KBM-7 (cell line): Measurements from ENCODE around the gene MCUB.

Source experiments
- DNase-seq: peaks from one replicate; pipeline ENCODE4 v3.0.0-alpha.2; 2015
- in situ Hi-C: fragments of 300-500 bp; cut with MboI; formaldehyde crosslinking; loops from 2 replicates; pipeline ENCODE4 v1.14.3; 2020; ENCODE audit warnings: low sequenced_read_pairs, low pct_unique_long_range_greater_than_20kb, mixed read lengths

MCUB gene

DNA sequence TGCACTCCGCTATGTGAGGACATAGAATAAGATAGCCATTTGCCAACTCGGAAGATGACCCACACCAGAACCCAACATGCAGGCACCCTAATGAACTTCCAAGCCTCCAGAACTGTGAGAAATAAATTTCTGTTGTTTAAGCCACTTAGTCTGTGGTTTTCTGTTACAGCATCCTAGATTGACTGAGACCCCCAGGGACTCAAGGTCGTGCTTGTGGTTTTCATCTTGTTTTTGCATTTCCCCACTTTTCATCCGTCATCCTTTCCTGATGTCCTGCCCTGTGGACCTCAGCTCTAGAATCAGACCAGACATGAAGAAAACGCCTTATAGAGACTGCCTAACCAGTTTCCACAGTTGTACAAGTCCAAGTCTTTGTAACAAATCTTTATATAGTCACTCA, 54.4 kb downstream of the MCUB start:
- DNase-seq: peak; percentile 39
- in situ Hi-C loops: no loop called here

DNA sequence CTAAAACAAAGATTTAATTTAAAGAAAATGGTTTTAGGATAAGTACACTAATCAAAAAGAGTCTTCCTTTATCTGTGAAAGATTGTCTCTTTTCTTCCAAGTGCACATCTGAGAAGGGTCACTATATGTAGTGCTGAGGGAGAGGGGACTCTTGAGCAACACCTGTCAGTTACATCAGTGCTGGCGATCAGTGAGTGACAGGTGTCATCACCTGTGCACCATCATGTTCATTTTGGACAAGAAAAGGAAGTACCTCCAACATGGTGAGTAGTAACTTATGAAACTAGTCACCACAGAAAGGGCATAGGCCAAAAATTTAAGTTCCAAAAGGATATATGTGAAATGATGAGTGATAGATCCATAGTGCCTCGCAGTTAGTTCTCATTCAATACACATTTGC, 55.7 kb downstream of the MCUB start:
- in situ Hi-C loops: no loop called here
- no peak for DNase-seq

DNA sequence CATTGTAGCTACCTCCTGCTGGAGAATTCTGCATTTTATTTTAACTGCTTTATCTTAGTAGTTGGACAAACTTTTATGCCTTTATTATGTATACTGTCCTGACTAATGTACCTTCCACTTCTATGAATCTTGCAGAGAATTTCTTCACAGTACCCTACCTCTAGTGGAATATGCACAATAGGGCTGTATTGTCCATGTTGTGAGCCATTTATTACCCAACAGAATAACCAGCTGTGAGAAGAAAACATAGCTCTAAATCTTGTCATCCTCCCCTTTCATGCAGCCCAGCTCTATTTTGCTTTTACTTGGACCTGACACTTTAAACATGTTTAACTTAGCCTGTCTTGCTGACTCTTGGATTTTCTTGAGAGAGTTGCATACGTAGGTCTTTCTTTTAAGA, 56.2 kb downstream of the MCUB start:
- DNase-seq: no peak
- in situ Hi-C loops: no loop called here

DNA sequence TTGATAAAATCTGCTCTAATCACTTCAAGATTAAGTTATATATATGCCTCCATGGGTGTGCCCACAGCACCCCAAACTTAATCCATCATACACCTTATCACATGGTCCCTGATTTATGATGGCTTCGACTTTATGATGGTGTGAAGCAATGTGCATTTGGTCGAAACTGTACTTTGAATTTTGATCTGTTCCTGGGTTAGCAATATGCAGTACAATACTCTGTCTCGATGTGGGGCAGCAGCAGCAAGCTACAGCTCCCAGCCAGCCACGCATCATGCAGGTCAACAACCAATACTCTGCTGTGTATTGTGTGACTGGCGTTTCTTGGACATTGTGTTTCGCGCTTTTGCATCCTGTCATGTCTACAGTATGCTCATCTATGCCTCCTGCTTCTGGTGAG, 62.6 kb downstream of the MCUB start:
- in situ Hi-C loops: no loop called here
- peak; percentile 64 for DNase-seq

DNA sequence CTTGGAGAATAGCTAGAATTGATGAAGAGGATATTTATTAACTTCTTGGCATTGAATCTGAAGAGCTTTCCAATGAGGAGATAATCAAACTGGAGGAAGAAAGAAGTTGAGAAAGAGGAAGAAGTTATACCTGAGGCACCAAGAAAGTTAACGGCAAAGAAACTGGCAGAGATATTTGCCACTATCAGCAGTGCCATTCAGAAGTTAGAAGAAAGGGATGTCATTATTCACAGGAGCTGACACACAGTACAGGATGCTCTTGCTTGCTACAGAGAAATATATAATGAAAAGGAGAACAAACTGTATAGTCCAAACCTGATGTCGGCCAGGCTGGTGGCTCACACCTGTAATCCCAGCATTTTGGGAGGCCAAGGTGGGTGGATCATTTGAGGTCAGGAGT, 64.5 kb downstream of the MCUB start:
- no peak for DNase-seq
- in situ Hi-C loops: no loop called here

DNA sequence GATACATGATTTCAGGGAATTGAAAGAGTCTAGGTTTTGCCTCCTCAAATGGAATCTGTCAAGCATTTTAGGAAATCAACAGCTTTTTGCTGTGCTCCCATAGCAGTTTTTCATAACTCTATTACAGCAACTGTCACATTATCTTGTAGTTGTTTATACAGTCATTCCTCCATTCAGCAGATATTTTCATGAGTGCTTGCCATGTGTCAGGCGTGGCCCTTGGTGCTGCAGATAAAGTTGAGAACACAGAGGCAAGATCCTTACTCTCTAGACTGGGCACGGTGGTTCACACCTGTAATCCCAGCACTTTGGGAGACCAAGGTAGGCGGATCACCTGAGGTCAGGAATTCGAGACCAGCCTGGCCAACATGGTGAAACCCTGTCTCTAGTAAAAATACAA, 67.3 kb downstream of the MCUB start:
- in situ Hi-C loops: no loop called here

DNA sequence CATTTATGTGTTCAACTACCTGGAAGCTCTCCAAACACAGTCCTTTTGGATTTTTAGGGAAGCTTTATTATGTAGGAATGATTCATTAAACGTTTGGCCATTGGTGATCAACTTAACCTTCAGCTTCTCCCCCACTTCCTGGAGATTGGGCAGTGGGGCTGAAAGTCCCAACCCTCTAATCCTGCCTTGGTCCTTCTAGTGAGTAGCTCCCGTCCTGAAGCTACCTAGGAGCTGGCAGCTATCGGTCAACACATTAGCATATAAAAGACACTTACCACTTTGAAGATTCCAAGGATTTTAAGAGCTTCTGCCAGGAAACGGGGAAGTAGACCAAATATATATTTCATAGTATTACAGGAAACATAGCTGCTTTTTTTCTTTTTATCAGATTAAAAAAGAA, 69.7 kb downstream of the MCUB start:
- DNase-seq: no peak
- in situ Hi-C loops: no loop called here

More for the DNA sequence above, 67.3 kb downstream of the MCUB start:
- no peak for DNase-seq

DNA sequence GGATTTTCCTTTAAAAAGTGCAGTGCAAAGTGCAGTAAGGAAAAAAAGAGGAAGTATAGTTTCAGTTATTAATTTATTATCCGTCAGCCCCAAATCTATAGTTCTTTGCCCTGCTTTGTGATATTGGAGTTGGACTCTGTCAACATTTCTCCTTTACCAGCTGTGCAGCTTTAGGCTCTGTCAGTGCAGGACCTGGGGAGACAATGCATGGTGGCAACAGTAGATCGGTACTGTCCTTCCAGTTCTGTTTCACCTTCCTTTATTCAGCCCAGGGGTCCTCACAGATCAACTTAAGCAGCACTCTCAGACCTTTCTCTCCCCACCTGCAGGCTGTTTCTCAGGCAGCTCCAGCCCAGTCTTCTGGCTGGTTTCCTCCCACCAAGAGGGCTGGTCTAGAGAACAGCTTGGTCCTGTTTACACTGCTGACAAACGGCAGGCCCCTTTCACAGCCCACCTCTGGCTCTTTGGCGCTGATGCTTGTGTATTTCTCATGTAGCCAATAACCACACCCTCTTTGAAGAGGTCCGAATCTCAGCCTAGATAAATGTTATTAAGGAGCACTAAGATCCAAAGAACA, 71.6 kb downstream of the MCUB start:
- no peak for DNase-seq
- in situ Hi-C loops: no loop called here

DNA sequence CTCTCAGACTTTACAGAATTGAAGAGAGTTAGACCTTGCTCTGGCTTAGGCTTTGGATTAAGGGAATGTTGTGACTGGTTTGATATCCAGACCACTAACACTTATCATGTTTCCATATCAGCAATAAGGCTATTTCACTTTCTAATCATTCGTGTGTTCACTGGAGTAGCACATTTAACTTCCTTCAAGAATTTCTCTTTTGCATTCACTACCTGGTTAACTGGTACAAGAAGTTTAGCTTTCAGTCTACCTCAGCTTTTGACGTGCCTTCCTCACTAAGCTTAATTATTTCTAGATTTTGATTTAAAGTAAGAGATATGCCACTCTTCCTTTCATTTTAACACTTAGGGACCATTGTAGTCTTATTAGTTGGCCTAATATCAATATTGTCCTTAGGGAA, 80.6 kb downstream of the MCUB start:
- in situ Hi-C loops: no loop called here
- no peak for DNase-seq

DNA sequence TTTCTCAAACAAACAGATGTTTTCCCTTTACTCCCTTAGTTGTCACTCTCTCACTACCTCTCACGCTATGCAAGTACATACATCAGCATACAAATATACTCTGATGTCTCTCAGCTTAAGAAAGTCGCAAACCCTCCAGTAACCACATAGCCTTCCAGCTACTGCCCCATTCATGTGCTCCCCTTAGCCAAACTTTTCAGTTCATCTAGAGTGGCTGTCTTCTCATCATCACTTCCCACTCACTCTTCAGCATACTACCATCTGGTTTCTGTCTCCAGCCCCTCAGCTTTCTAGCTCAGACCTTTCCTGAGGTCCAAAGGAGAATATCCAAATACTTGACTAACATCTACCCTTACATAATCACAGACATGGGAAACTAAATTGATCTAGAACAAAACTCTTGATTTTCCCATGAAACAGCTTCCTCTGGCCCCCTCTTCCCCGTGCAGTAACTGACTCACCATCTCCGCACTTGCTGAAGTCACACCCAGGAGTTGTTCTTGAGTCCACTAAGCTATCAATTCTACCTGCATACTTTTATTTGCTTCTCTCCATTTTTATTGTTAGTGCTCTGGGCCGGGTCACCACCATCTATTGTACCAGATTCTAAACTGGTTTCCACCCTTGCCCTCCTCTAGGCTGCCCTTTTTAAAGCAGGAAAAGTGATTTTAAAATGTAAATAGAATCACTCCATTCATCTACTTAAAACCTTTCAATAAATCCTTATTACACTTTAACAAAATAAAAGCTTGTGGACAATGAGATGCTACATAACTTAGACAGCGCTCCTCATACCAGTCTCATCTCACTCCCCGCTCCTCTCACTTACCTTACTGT, 86.0 kb downstream of the MCUB start:
- DNase-seq: no peak
- in situ Hi-C loops: no loop called here

DNA sequence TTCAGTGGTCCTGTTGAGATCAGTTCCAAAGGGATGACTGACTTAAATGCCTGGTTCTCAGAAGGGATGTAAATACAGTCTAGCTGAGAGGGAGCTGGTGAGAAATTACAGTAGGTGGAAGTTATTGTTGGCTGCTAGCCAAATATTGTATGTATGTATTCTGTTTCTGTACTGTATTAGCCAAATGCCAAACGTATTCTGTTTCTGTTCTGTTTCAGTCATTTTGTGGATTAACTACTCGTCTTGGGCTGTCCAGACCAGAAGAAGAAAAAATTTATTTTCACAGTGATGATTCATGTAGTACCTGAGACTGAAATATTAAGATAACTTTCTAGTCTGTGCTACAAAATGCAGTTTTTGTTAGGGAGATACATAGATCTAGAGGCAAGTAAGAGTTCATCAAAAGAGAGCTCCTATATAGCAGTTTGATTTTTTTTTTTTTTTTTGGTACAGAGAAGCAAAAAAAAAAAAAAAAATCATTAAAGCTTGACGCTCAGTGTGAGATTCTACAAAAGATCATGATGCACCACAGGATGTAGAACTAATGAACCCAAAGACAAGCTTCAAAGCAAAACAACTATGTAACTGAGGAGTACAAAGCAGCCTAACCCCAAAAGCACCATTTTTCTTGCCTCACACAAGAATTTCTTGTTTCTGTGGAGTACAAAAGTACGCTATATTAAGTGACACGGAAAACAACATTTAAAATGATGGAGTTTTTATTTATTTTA, 88.4 kb downstream of the MCUB start:
- no peak for DNase-seq
- in situ Hi-C loops: no loop called here

DNA sequence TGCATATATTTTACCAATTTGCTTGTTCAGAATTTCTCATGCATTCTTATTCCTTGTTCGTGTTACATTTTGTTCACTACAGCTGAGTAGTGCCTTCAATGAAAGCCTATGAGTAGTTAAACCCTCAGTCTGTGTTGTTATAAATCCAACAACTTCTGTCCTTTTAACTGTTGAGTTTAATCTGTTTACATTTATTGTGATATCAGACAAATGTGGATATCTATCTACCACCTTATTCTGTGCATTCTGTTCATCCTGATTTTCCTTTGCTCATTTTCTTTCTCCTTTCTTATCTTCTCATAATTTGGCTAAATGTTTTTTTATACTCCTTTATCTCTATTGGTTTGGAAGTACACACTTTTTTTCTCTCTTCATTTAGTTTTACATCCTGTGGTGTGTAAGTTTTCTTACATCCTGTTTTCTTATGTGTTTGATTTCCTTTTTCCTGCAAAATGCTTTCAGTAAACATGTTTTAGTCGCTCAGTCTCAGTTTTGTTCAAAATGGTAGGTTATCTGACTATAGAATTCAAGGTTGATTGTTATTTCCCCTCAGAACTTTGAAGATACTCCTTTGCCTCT, 89.0 kb downstream of the MCUB start:
- DNase-seq: no peak
- in situ Hi-C loops: no loop called here

DNA sequence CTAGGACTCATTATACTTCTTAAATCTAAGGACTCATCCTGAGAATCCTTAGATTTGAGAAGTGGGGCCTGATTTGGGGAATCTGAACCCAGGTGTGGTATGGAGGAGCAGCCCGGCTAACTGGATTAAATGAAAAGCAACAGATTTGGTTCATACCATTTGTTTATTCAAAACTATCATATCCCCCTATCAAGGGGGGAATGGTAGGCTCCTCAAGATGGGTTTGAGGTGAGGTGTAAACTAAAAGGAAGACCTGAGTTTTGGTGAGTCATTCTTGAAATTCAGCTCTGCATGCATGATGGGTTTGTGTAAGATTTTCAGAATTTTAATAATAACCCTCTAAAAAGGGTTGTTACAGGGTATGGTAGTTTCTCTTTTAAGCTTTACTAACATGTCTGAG, 89.8 kb downstream of the MCUB start:
- no peak for DNase-seq
- in situ Hi-C loops: no loop called here

DNA sequence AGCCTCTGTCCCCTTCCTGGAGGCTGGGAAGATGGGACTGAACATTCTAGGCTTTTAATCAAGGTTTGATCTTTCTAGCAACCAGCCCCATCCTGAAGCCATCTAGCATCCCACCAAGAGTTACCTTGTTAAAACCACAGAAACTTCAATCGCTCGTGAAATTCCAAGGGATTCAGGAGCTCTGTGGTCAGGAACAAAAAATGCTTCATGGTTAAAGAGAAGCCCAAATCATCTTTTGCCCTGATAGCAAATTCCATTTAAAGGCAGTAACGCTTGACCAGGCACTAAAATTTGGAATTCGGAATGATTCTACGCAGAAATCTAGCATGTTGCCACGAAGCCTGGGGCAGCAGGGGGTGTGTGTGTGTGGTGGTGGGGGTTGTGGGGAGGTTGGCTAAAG, 95.3 kb downstream of the MCUB start:
- in situ Hi-C loops: no loop called here

DNA sequence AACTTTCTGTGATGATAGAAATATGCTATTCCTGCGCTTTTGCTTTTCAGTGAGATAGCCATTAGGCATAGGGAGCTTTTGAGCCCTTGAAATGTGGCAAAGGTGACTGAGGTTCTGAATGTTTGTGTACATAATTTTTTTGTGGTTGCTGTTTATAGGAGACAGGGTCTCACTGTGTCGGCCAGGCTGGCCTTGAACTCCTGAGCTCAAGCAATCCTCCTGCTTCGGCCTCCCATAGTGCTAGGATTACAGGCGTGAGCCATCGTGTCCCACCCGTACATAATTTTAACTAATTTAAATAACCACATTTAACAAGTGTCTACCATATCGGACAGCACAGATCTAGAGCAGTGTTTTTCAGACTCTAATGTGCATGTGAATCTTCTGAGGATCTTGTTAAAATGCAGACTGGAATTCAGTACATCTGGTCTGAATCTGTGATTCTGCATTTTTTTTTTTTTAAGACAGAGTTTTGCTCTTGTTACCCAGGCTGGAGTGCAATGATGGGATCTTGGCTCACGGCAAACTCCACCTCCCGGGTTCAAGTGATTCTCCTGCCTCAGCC, 97.9 kb downstream of the MCUB start:
- DNase-seq: no peak
- in situ Hi-C loops: no loop called here

More for the DNA sequence above, 95.3 kb downstream of the MCUB start:
- no peak for DNase-seq

DNA sequence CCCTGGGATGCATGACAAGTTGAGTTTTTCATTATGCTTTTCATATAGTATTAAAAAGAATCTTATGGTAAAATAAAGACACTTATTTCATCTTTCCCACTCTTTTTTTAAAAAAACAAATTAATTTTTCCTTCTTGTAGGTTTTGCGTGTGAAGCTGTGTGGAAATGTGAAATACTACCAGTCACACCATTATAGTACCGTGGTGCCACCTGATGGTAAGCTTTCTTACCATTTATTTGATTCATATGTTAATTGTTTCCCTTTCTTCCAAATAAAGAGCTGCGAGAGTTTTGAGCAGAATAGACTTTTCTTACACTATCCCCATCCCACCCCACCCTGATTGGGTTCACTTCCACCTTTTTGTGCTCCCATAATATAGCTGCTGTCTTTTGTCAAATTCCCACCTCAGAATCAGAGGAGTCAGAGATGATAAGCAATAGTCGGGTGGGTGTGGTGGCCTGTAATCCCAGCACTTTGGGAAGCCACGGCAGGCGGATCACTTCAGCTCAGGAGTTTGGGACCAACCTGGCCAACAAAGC, 98.9 kb downstream of the MCUB start:
- DNase-seq: no peak
- in situ Hi-C loops: no loop called here

DNA sequence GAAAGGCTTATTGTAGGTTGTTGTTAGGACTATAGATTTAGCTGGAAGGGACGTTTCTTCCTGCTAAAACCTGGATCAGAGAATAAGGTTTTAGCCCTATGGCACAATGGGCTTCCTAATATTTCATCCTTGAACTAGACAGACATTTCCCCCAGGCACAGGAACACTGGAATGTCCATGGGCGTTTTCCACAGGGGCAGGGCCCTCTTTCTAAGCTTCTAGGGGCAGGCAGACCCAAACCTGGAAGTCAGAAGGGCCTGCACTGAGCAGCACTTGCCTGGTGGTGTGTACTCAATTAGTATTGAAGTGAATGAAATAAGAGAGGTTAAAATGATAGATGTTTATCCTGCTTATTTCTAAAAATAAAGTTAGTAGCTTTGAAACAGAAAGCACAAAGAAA, 102.1 kb downstream of the MCUB start:
- in situ Hi-C loops: no loop called here
- no peak for DNase-seq

DNA sequence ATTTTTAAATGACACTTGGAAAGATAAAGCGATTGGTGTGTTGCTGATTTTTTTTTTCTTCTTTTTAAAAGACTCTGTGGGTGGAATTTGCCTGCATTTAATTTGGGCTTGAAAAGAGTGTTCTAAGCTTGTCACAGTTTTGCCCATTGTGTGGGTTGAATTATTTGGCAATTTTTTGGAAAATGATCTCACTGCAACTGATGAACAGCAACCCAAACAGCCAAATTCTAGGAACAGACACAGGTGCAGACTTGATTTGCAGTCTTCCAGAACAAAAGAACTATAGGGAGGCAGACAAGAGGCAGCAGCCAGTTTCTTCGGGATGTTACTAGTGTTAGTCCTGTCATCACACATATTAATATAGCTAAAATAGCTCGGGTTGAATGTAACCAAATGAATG, 102.7 kb downstream of the MCUB start:
- DNase-seq: no peak
- in situ Hi-C loops: no loop called here

DNA sequence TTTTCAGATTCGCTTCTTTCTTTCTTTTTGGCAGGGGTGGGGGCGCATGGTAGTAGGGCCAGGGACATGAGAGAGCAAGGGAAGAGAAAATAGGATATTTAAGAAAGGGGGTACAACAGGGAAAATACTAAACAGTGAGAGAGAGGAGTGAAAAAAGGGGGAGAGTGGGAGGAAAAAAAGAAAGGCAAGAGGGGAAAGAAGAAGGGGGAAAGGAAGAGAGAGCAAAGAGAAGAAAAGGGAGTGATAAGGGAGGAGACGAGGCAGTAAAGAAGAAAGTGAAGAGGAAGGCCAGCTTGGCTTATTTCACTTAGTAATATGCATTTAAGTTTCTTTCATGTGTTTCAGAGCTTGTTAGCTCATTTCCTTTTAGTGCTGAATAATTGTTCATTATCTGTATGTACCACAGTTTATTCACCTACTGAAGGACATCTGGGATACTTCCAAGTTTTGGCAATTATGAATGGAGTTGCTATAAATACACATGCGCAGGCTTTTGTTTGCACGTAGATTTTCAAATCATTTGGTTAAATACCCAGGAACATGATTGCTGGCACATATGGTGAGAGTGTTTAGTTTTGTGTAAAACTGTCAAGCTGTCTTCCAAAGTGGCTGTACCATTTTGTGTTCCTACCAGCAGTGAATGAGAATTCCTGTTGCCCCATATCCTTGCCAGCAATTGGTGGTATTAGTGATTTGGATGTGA, 105.9 kb downstream of the MCUB start:
- DNase-seq: no peak
- in situ Hi-C loops: no loop called here
